CD14-positive monocyte (primary cell): ENCODE data around the gene MAPKAPK3. TPM values are rescaled to one million over a fixed set of nuclear protein-coding genes. Genes with fewer than 3 reads are reported as not detected.

Experiments
- DNase-seq, 3 donors: peaks; one replicate each; pipeline ENCODE4 v3.0.0-alpha.2; 2011 to 2022
- H2AFZ ChIP-seq: 2 replicates; pipeline ENCODE4 v1.6.0; 2012; ENCODE audit warnings: mild to moderate bottlenecking, low read depth, low read length, inconsistent platforms; ENCODE audit not compliant: insufficient read depth, poor library complexity, severe bottlenecking
- H3K27ac ChIP-seq, 2 donors: 1 replicate in 1 of 2; 2 replicates in 1 of 2; pipeline ENCODE4 v1.5.1; 2012 to 2013; ENCODE audit warnings: low read length in 2 of 2, control low read depth in 1 of 2, inconsistent platforms in 1 of 2, low read depth in 1 of 2, mild to moderate bottlenecking in 1 of 2
- H3K27me3 ChIP-seq, 2 donors: one replicate each; pipeline versions ENCODE4 v1.6.0 to v1.6.1; 2011 to 2013; ENCODE audit warnings: low read length in 2 of 2; ENCODE audit not compliant: control insufficient read depth in 2 of 2, insufficient read depth in 2 of 2
- H3K36me3 ChIP-seq, 2 donors: replicated peaks in 1 of 2; 1 replicate in 1 of 2; 2 replicates in 1 of 2; pipeline versions ENCODE4 v1.5.1 to v1.6.1; 2012 to 2013; ENCODE audit warnings: low read length in 2 of 2, control low read depth in 1 of 2, inconsistent platforms in 1 of 2, mild to moderate bottlenecking in 1 of 2; ENCODE audit not compliant: insufficient read depth in 2 of 2, control insufficient read depth in 1 of 2
- H3K4me1 ChIP-seq, 2 donors: 1 replicate in 1 of 2; 2 replicates in 1 of 2; pipeline versions ENCODE4 v1.5.1 to v1.6.1; 2012 to 2013; ENCODE audit warnings: low read length in 2 of 2, control low read depth in 1 of 2, inconsistent platforms in 1 of 2, mild to moderate bottlenecking in 1 of 2, moderate library complexity in 1 of 2; ENCODE audit not compliant: insufficient read depth in 2 of 2, control insufficient read depth in 1 of 2
- H3K4me2 ChIP-seq: replicated peaks from 2 replicates; pipeline ENCODE3; 2012; ENCODE audit warnings: low read length, moderate library complexity, mild to moderate bottlenecking; ENCODE audit not compliant: poor library complexity, severe bottlenecking; ENCODE audit errors: extremely low read depth
- H3K4me3 ChIP-seq, 3 experiments: fragments of 200-600 bp in 1 of 3; sonication (generic) in 1 of 3; replicated peaks in 1 of 3; 1 replicate in 2 of 3; 2 replicates in 1 of 3; pipeline ENCODE4 v1.5.1; 2011 to 2013; ENCODE audit warnings: low read length in 3 of 3, mild to moderate bottlenecking in 3 of 3, control low read depth in 2 of 3, low read depth in 2 of 3, inconsistent platforms in 1 of 3, moderate library complexity in 1 of 3
- H3K79me2 ChIP-seq: 2 replicates; pipeline ENCODE4 v1.6.0; 2012; ENCODE audit warnings: mild to moderate bottlenecking, control low read depth, inconsistent platforms, low read length, moderate library complexity; ENCODE audit not compliant: insufficient read depth
- H3K9ac ChIP-seq: 2 replicates; pipeline ENCODE4 v1.6.0; 2017; ENCODE audit warnings: low read length, mild to moderate bottlenecking; ENCODE audit not compliant: insufficient read depth, poor library complexity, severe bottlenecking
- H3K9me3 ChIP-seq, 2 donors: replicated peaks in 1 of 2; 1 replicate in 1 of 2; 2 replicates in 1 of 2; pipeline versions ENCODE4 v1.5.1 to v1.6.1; 2012 to 2013; ENCODE audit warnings: low read length in 2 of 2, control low read depth in 1 of 2; ENCODE audit not compliant: control insufficient read depth in 1 of 2, insufficient read depth in 1 of 2
- H4K20me1 ChIP-seq: 2 replicates; pipeline ENCODE4 v1.6.0; 2012; ENCODE audit warnings: mild to moderate bottlenecking, low read length, control low read depth, moderate library complexity; ENCODE audit not compliant: insufficient read depth
- H3K27ac Mint-ChIP-seq, 7 donors: one replicate each; pipeline ENCODE4 v1.8.0; 2020; ENCODE audit warnings: mild to moderate bottlenecking in 7 of 7, mixed read lengths in 7 of 7, moderate library complexity in 6 of 7, inconsistent platforms in 2 of 7
- H3K27me3 Mint-ChIP-seq, 3 donors: one replicate each; pipeline ENCODE4 v1.8.0; 2021 to 2022; ENCODE audit warnings: low read depth in 3 of 3, mild to moderate bottlenecking in 3 of 3, mixed read lengths in 3 of 3, moderate library complexity in 3 of 3, inconsistent platforms in 1 of 3
- H3K36me3 Mint-ChIP-seq, 2 donors: one replicate each; pipeline ENCODE4 v1.8.0; 2020; ENCODE audit warnings: mixed read lengths in 2 of 2, inconsistent platforms in 1 of 2, mild to moderate bottlenecking in 1 of 2
- H3K4me1 Mint-ChIP-seq: one replicate; pipeline ENCODE4 v1.8.0; 2020; ENCODE audit warnings: mild to moderate bottlenecking, mixed read lengths
- H3K4me3 Mint-ChIP-seq, 2 donors: one replicate each; pipeline ENCODE4 v1.8.0; 2020; ENCODE audit warnings: mild to moderate bottlenecking in 2 of 2, mixed read lengths in 2 of 2, moderate library complexity in 1 of 2
- H3K9me3 Mint-ChIP-seq, 7 donors: one replicate each; pipeline ENCODE4 v1.8.0; 2020 to 2022; ENCODE audit warnings: mixed read lengths in 7 of 7, mild to moderate bottlenecking in 6 of 7, moderate library complexity in 6 of 7, inconsistent platforms in 2 of 7
- CTCF ChIP-seq: fragments of 200-600 bp; IDR thresholded peaks from one replicate; pipeline ENCODE4 v1.8.0; 2022; ENCODE audit warnings: antibody characterized with exemption, mild to moderate bottlenecking
- WGBS: methylation state at CpG from one replicate; pipeline ENCODE4 v1.1.5; 2013; ENCODE audit warnings: missing lambda C conversion rate; ENCODE audit not compliant: insufficient coverage; 5-methylcytosine and 5-hydroxymethylcytosine counted together
- intact Hi-C, 2 donors: fragments of 100-400 bp; cut with micrococcal nuclease; formaldehyde crosslinking; loops; one replicate each; pipeline versions ENCODE4 v1.15.0 to v1.15.1; 2023
- polyA plus RNA-seq, 3 donors: library from polyadenylated mRNA; depleted of rRNA in 1 of 3; unstranded in 2 of 3; stranded (reverse) in 1 of 3; fragments of 300-500 nt in 2 of 3; fragments of >200 nt in 1 of 3; fragmentation: Illumina TruSeq in 2 of 3; gene quantifications; 1 replicate in 2 of 3; 2 replicates in 1 of 3; pipeline ENCODE4 v1.2.3, GENCODE V29; 2012 to 2021

Gene MAPKAPK3
- polyA plus RNA-seq, 3 donors = 173 to 252 (median 201) TPM

- H3K27ac Mint-ChIP-seq = peak overlapping the region in 2 of 7 donors; percentile 25 to 74
- no peaks in the 10 kb centered on the region for H3K9me3 ChIP-seq
- H3K4me1 ChIP-seq = no peaks in the 10 kb centered on the region
- H3K4me3 Mint-ChIP-seq = no peak overlapping the region
- WGBS = 100% methylated on average over 1 of the region's 2 CpGs
- H3K36me3 ChIP-seq = peaks cover 92 to 100% of the 10 kb centered on the region in 2 donors
- intact Hi-C loops = no loop called here
- H4K20me1 ChIP-seq = peaks cover 100% of the 10 kb centered on the region
- peak overlapping the region in 1 of 2 donors; percentile 27 for H3K27ac ChIP-seq
- H2AFZ ChIP-seq = no peak overlapping the region
- no peak for DNase-seq
- no peaks in the 10 kb centered on the region for H3K27me3 Mint-ChIP-seq
- H3K36me3 Mint-ChIP-seq = peaks cover 94 to 100% of the 10 kb centered on the region in 2 donors
- no peak for TF ChIP-seq CTCF
- H3K4me3 ChIP-seq = no peak overlapping the region
- peaks cover under 1% of the 10 kb centered on the region for H3K4me1 Mint-ChIP-seq
- H3K4me2 ChIP-seq = no peak overlapping the region
- no peak overlapping the region for H3K9ac ChIP-seq
- H3K79me2 ChIP-seq = peaks cover 36% of the 10 kb centered on the region
- H3K9me3 Mint-ChIP-seq = no peaks in the 10 kb centered on the region
- H3K27me3 ChIP-seq = no peaks in the 10 kb centered on the region
Observed at GRCh38 chr3:50645378-50645777, 28.4 kb downstream of the MAPKAPK3 start.

- H2AFZ ChIP-seq = no peak overlapping the region
- Mint-ChIP-seq H3K4me1 (peaks cover 4% of the 10 kb centered on the region), H3K9me3 (no peaks in the 10 kb centered on the region), H3K36me3 (peaks cover 72 to 73% of the 10 kb centered on the region in 2 donors), H3K4me3 (no peak overlapping the region), H3K27ac (no peak overlapping the region), H3K27me3 (peaks cover 0 to 1% (median 0%) of the 10 kb centered on the region in 3 donors)
- intact Hi-C loops = no loop called here
- peaks cover 63 to 74% of the 10 kb centered on the region in 2 donors for H3K36me3 ChIP-seq
- no peaks in the 10 kb centered on the region for H3K9me3 ChIP-seq
- H3K4me1 ChIP-seq = no peaks in the 10 kb centered on the region
- 33% methylated on average over 2 of the region's 6 CpGs for WGBS
- no peak for DNase-seq
- no peak overlapping the region for H3K27ac ChIP-seq
- peaks cover 100% of the 10 kb centered on the region for H4K20me1 ChIP-seq
- peaks cover 14% of the 10 kb centered on the region for H3K79me2 ChIP-seq
- no peak overlapping the region for H3K4me2 ChIP-seq
- H3K27me3 ChIP-seq = no peaks in the 10 kb centered on the region
- no peak overlapping the region for H3K4me3 ChIP-seq
- no peak for TF ChIP-seq CTCF
- H3K9ac ChIP-seq = no peak overlapping the region
Observed at GRCh38 chr3:50648313-50648712, 31.4 kb downstream of the MAPKAPK3 start.
